Measurements from ENCODE around the gene RABL2B. TPM values are rescaled to one million over a fixed set of nuclear protein-coding genes. Genes with fewer than 3 reads are reported as not detected.

RABL2B gene
- total RNA-seq, 2 experiments from 2014 or later = 36.0 to 37.3 TPM

DNA sequence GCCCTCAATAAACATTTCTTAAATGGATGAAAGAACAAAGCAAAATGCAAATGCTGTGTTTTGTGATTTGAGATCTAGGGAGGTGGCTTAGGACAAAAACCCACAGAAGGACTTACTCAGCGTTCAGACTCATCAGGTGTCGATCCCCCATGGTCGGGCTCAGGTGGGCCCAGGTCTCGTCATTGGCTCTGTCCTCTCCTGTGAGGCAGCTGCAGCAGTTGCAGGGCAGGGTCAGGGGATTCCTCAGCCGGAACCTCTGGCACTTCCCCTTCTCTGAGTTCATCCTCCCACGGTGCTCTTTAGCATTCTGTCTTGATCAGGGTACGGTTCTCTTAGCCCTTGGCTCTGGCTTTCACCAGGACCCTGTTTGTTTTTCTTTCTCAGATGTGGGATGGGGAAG is 59.4 kb downstream of the RABL2B start:
- no peaks in the 10 kb centered on the region for H3K4me1 ChIP-seq (ENCODE audit: insufficient read depth, low read length)
- H3K27ac ChIP-seq (ENCODE audit: low read depth in 1 of 2, low read length in 2 of 2) = no peak overlapping the region
- Mint-ChIP-seq H3K4me3 (no peak overlapping the region), H3K27me3 (no peaks in the 10 kb centered on the region), H3K27ac (no peak overlapping the region), H3K4me1 (ENCODE audit: low read depth) (no peaks in the 10 kb centered on the region), H3K9me3 (no peaks in the 10 kb centered on the region), H3K36me3 (ENCODE audit: low read depth) (no peaks in the 10 kb centered on the region)
- no peak overlapping the region for H3K4me3 ChIP-seq (ENCODE audit: low read length)
- DNase-seq (no peak), ATAC-seq (ENCODE audit: poor library complexity) (no peak)
- peaks cover 0 to 5% of the 10 kb centered on the region in 2 experiments for H3K9me3 ChIP-seq (ENCODE audit: control insufficient read depth in 1 of 2, insufficient read depth in 1 of 2, low read length in 2 of 2)
- intact Hi-C loops (cut with DNase I, micrococcal nuclease) = no loop called here
- ChIA-PET CTCF (no interaction called here), POLR2A (no interaction called here)
- H3K36me3 ChIP-seq (ENCODE audit: insufficient read depth, low read length) = no peaks in the 10 kb centered on the region
- TF ChIP-seq, protein P1, sequence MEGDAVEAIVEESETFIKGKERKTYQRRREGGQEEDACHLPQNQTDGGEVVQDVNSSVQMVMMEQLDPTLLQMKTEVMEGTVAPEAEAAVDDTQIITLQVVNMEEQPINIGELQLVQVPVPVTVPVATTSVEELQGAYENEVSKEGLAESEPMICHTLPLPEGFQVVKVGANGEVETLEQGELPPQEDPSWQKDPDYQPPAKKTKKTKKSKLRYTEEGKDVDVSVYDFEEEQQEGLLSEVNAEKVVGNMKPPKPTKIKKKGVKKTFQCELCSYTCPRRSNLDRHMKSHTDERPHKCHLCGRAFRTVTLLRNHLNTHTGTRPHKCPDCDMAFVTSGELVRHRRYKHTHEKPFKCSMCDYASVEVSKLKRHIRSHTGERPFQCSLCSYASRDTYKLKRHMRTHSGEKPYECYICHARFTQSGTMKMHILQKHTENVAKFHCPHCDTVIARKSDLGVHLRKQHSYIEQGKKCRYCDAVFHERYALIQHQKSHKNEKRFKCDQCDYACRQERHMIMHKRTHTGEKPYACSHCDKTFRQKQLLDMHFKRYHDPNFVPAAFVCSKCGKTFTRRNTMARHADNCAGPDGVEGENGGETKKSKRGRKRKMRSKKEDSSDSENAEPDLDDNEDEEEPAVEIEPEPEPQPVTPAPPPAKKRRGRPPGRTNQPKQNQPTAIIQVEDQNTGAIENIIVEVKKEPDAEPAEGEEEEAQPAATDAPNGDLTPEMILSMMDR (IDR thresholded peaks at IDR 0.05) = no peak
- H3K27me3 ChIP-seq (ENCODE audit: control insufficient read depth in 1 of 2, insufficient read depth in 2 of 2, low read length in 2 of 2) = no peaks in the 10 kb centered on the region

- H3K36me3 ChIP-seq (ENCODE audit: insufficient read depth, low read length) = no peaks in the 10 kb centered on the region
- Mint-ChIP-seq H3K36me3 (ENCODE audit: low read depth) (no peaks in the 10 kb centered on the region), H3K9me3 (no peaks in the 10 kb centered on the region), H3K4me1 (ENCODE audit: low read depth) (no peaks in the 10 kb centered on the region), H3K27ac (no peak overlapping the region), H3K27me3 (no peaks in the 10 kb centered on the region), H3K4me3 (no peak overlapping the region)
- no peaks in the 10 kb centered on the region for H3K4me1 ChIP-seq (ENCODE audit: insufficient read depth, low read length)
- ATAC-seq (ENCODE audit: poor library complexity) = no peak
- no peak for DNase-seq
- no peaks in the 10 kb centered on the region for H3K27me3 ChIP-seq (ENCODE audit: control insufficient read depth in 1 of 2, insufficient read depth in 2 of 2, low read length in 2 of 2)
- intact Hi-C loops (cut with DNase I, micrococcal nuclease) = no loop called here
- ChIA-PET CTCF (no interaction called here), POLR2A (no interaction called here)
- TF ChIP-seq, protein P1 (IDR thresholded peaks at IDR 0.05) = no peak
- H3K9me3 ChIP-seq (ENCODE audit: control insufficient read depth in 1 of 2, insufficient read depth in 1 of 2, low read length in 2 of 2) = peaks cover 0 to 5% of the 10 kb centered on the region in 2 experiments
- no peak overlapping the region for H3K27ac ChIP-seq (ENCODE audit: low read depth in 1 of 2, low read length in 2 of 2)
- H3K4me3 ChIP-seq (ENCODE audit: low read length) = no peak overlapping the region
Observed at GRCh38 chr22:50722716-50723428, 60.6 kb downstream of the RABL2B start.

GRCh38 chr22:50722048-50722701 is 61.3 kb downstream of the RABL2B start:
- ChIA-PET CTCF (no interaction called here), POLR2A (no interaction called here)
- H3K27me3 ChIP-seq (ENCODE audit: control insufficient read depth in 1 of 2, insufficient read depth in 2 of 2, low read length in 2 of 2) = peaks cover 0 to 3% of the 10 kb centered on the region in 2 experiments
- TF ChIP-seq, protein P1 (IDR thresholded peaks at IDR 0.05) = no peak
- Mint-ChIP-seq H3K4me3 (no peak overlapping the region), H3K27ac (no peak overlapping the region), H3K36me3 (ENCODE audit: low read depth) (no peaks in the 10 kb centered on the region), H3K27me3 (no peaks in the 10 kb centered on the region), H3K4me1 (ENCODE audit: low read depth) (no peaks in the 10 kb centered on the region), H3K9me3 (no peaks in the 10 kb centered on the region)
- DNase-seq (no peak), ATAC-seq (ENCODE audit: poor library complexity) (no peak)
- no peaks in the 10 kb centered on the region for H3K4me1 ChIP-seq (ENCODE audit: insufficient read depth, low read length)
- H3K36me3 ChIP-seq (ENCODE audit: insufficient read depth, low read length) = no peaks in the 10 kb centered on the region
- peaks cover 0 to 5% of the 10 kb centered on the region in 2 experiments for H3K9me3 ChIP-seq (ENCODE audit: control insufficient read depth in 1 of 2, insufficient read depth in 1 of 2, low read length in 2 of 2)
- no peak overlapping the region for H3K27ac ChIP-seq (ENCODE audit: low read depth in 1 of 2, low read length in 2 of 2)
- no peak overlapping the region for H3K4me3 ChIP-seq (ENCODE audit: low read length)
- intact Hi-C loops (cut with DNase I, micrococcal nuclease) = no loop called here
